Measurements from ENCODE around the gene GOLM1.

GOLM1 gene

GRCh38 chr9:86045654-86046053 is 53.7 kb downstream of the GOLM1 start:
- no peak for DNase-seq (ENCODE audit: low read depth in 2 of 2)

GRCh38 chr9:86043999-86044398 is 55.4 kb downstream of the GOLM1 start:
- no peak for DNase-seq (ENCODE audit: low read depth in 2 of 2)

GRCh38 chr9:86043586-86043985 is 55.8 kb downstream of the GOLM1 start:
- no peak for DNase-seq (ENCODE audit: low read depth in 2 of 2)

- DNase-seq (ENCODE audit: low read depth in 2 of 2), result no peak
Measured at GRCh38 chr9:86042199-86042978, 57.0 kb downstream of the GOLM1 start.

GRCh38 chr9:86041311-86041741 is 58.0 kb downstream of the GOLM1 start:
- no peak for DNase-seq (ENCODE audit: low read depth in 2 of 2)

- DNase-seq (ENCODE audit: low read depth in 2 of 2), result no peak
Measured at GRCh38 chr9:86040861-86041155, 58.5 kb downstream of the GOLM1 start.

GRCh38 chr9:86039991-86040860 is 59.1 kb downstream of the GOLM1 start:
- DNase-seq (ENCODE audit: low read depth in 2 of 2), result no peak

- no peak for DNase-seq (ENCODE audit: low read depth in 2 of 2)
Measured at GRCh38 chr9:86036555-86036954, 62.8 kb downstream of the GOLM1 start.

- DNase-seq (ENCODE audit: low read depth in 2 of 2), result no peak
Measured at GRCh38 chr9:86035827-86036440, 63.4 kb downstream of the GOLM1 start.

- no peak for DNase-seq (ENCODE audit: low read depth in 2 of 2)
Measured at GRCh38 chr9:86034863-86035734, 64.3 kb downstream of the GOLM1 start.

GRCh38 chr9:86027767-86028166 is 71.6 kb downstream of the GOLM1 start:
- DNase-seq (ENCODE audit: low read depth in 2 of 2), result no peak

- DNase-seq (ENCODE audit: low read depth in 2 of 2), result no peak
Measured at GRCh38 chr9:86022687-86023266, 76.6 kb downstream of the GOLM1 start.

GRCh38 chr9:86021166-86021565 is 78.2 kb downstream of the GOLM1 start:
- no peak for DNase-seq (ENCODE audit: low read depth in 2 of 2)

- no peak for DNase-seq (ENCODE audit: low read depth in 2 of 2)
Measured at GRCh38 chr9:86020731-86021130, 78.6 kb downstream of the GOLM1 start.

GRCh38 chr9:86009133-86009532 is 90.2 kb downstream of the GOLM1 start:
- DNase-seq (ENCODE audit: low read depth in 2 of 2), result no peak

GRCh38 chr9:86005253-86005775 is 94.0 kb downstream of the GOLM1 start:
- no peak for DNase-seq (ENCODE audit: low read depth in 2 of 2)

GRCh38 chr9:85995599-85995998 is 103.8 kb downstream of the GOLM1 start:
- no peak for DNase-seq (ENCODE audit: low read depth in 2 of 2)

- no peak for DNase-seq (ENCODE audit: low read depth in 2 of 2)
Measured at GRCh38 chr9:85995097-85995496, 104.3 kb downstream of the GOLM1 start.

GRCh38 chr9:85994191-85994590 is 105.2 kb downstream of the GOLM1 start:
- no peak for DNase-seq (ENCODE audit: low read depth in 2 of 2)

GRCh38 chr9:85987236-85987635 is 112.1 kb downstream of the GOLM1 start:
- no peak for DNase-seq (ENCODE audit: low read depth in 2 of 2)

- DNase-seq (ENCODE audit: low read depth in 2 of 2), result no peak
Measured at GRCh38 chr9:85984457-85984856, 114.9 kb downstream of the GOLM1 start.
